GM23338 (cell line): Measurements from ENCODE around the gene MCAT.

Experiments used
- CREB1 ChIP-seq: fragments of 250-450 bp; sonication (Bioruptor Pico); IDR thresholded peaks from 2 replicates; pipeline ENCODE4 v1.5.0; 2020; ENCODE audit warnings: low read depth, mild to moderate bottlenecking, moderate library complexity
- CTCF ChIP-seq, 2 experiments: fragments of 200-600 bp in 1 of 2; sonication (generic) in 1 of 2; conservative IDR thresholded peaks; 2 replicates each; pipeline versions ENCODE4 v1.5.1 to v1.6.1; 2016 to 2017; ENCODE audit warnings: antibody characterized with exemption in 2 of 2, low read depth in 2 of 2, mild to moderate bottlenecking in 2 of 2, moderate library complexity in 1 of 2
- ETS1 ChIP-seq: IDR thresholded peaks from 2 replicates; pipeline ENCODE4 v1.6.1; 2016; ENCODE audit warnings: antibody characterized with exemption
- EZH2 ChIP-seq: fragments of 200-600 bp; sonication (generic); IDR thresholded peaks from one replicate; pipeline ENCODE4 v1.8.0; 2017; ENCODE audit warnings: antibody characterized with exemption, mild to moderate bottlenecking, low read depth; ENCODE audit not compliant: unreplicated experiment
- EZH2phosphoT487 ChIP-seq: fragments of 200-600 bp; sonication (generic); IDR thresholded peaks from one replicate; pipeline ENCODE4 v1.8.1; 2018; ENCODE audit warnings: antibody characterized with exemption; ENCODE audit not compliant: unreplicated experiment
- JUNB ChIP-seq: IDR thresholded peaks from one replicate; pipeline ENCODE4 v1.6.1; 2016; ENCODE audit warnings: antibody characterized with exemption; ENCODE audit not compliant: unreplicated experiment
- NANOG ChIP-seq: IDR thresholded peaks from 2 replicates; pipeline ENCODE4 v1.6.1; 2016; ENCODE audit warnings: antibody characterized with exemption, borderline replicate concordance
- POLR2AphosphoS5 ChIP-seq: IDR thresholded peaks from 2 replicates; pipeline ENCODE4 v1.6.1; 2016; ENCODE audit warnings: antibody characterized with exemption, low read depth
- STAT1 ChIP-seq: IDR thresholded peaks from one replicate; pipeline ENCODE4 v1.6.1; 2016; ENCODE audit warnings: antibody characterized with exemption; ENCODE audit not compliant: unreplicated experiment
- ZNF114 ChIP-seq: fragments of 250-450 bp; sonication (Bioruptor Pico); IDR thresholded peaks from 2 replicates; pipeline ENCODE4 v1.5.0; 2020; ENCODE audit warnings: mild to moderate bottlenecking, moderate library complexity
- ZNF331 ChIP-seq: fragments of 250-450 bp; sonication (Bioruptor Pico); IDR thresholded peaks from 2 replicates; pipeline ENCODE4 v1.5.0; 2020; ENCODE audit warnings: low read depth, mild to moderate bottlenecking, moderate library complexity
- TF ChIP-seq, protein P1 (sequence below): IDR thresholded peaks from one replicate; pipeline ENCODE4 v1.6.1; 2018; ENCODE audit warnings: antibody characterized with exemption; ENCODE audit not compliant: unreplicated experiment
- TF ChIP-seq, protein P2 (sequence below): fragments of 250-450 bp; sonication (Bioruptor Pico); IDR thresholded peaks from 2 replicates; pipeline ENCODE4 v1.5.0; 2020; ENCODE audit warnings: mild to moderate bottlenecking, moderate library complexity

DNA sequence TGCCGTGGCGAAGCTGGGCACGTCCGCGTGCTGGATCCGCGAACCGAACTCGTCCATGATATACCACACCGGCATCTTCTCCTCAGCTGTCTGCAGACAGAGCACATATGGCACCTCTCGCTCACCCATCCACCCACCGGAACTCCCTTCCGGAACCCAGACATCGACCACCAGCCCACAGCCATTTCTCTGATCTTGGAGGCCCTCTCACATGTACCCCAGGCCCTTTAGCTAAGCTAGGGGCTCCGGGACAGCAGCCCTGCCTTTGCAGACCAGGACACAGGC, 36.7 kb upstream of the MCAT start:
- TF ChIP-seq CTCF (conservative IDR thresholded peaks at IDR 0.05; ENCODE audit: low read depth in 2 of 2) (no peak), EZH2phosphoT487 (no peak), CREB1 (CRISPR knock-in tag) (no peak), POLR2AphosphoS5 (no peak), EZH2 (no peak), NANOG (no peak), JUNB (no peak), ETS1 (no peak), ZNF114 (no peak), ZNF331 (CRISPR knock-in tag) (no peak), STAT1 (no peak)
- TF ChIP-seq, protein P1, sequence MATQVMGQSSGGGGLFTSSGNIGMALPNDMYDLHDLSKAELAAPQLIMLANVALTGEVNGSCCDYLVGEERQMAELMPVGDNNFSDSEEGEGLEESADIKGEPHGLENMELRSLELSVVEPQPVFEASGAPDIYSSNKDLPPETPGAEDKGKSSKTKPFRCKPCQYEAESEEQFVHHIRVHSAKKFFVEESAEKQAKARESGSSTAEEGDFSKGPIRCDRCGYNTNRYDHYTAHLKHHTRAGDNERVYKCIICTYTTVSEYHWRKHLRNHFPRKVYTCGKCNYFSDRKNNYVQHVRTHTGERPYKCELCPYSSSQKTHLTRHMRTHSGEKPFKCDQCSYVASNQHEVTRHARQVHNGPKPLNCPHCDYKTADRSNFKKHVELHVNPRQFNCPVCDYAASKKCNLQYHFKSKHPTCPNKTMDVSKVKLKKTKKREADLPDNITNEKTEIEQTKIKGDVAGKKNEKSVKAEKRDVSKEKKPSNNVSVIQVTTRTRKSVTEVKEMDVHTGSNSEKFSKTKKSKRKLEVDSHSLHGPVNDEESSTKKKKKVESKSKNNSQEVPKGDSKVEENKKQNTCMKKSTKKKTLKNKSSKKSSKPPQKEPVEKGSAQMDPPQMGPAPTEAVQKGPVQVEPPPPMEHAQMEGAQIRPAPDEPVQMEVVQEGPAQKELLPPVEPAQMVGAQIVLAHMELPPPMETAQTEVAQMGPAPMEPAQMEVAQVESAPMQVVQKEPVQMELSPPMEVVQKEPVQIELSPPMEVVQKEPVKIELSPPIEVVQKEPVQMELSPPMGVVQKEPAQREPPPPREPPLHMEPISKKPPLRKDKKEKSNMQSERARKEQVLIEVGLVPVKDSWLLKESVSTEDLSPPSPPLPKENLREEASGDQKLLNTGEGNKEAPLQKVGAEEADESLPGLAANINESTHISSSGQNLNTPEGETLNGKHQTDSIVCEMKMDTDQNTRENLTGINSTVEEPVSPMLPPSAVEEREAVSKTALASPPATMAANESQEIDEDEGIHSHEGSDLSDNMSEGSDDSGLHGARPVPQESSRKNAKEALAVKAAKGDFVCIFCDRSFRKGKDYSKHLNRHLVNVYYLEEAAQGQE: no peak
- TF ChIP-seq, protein P2, sequence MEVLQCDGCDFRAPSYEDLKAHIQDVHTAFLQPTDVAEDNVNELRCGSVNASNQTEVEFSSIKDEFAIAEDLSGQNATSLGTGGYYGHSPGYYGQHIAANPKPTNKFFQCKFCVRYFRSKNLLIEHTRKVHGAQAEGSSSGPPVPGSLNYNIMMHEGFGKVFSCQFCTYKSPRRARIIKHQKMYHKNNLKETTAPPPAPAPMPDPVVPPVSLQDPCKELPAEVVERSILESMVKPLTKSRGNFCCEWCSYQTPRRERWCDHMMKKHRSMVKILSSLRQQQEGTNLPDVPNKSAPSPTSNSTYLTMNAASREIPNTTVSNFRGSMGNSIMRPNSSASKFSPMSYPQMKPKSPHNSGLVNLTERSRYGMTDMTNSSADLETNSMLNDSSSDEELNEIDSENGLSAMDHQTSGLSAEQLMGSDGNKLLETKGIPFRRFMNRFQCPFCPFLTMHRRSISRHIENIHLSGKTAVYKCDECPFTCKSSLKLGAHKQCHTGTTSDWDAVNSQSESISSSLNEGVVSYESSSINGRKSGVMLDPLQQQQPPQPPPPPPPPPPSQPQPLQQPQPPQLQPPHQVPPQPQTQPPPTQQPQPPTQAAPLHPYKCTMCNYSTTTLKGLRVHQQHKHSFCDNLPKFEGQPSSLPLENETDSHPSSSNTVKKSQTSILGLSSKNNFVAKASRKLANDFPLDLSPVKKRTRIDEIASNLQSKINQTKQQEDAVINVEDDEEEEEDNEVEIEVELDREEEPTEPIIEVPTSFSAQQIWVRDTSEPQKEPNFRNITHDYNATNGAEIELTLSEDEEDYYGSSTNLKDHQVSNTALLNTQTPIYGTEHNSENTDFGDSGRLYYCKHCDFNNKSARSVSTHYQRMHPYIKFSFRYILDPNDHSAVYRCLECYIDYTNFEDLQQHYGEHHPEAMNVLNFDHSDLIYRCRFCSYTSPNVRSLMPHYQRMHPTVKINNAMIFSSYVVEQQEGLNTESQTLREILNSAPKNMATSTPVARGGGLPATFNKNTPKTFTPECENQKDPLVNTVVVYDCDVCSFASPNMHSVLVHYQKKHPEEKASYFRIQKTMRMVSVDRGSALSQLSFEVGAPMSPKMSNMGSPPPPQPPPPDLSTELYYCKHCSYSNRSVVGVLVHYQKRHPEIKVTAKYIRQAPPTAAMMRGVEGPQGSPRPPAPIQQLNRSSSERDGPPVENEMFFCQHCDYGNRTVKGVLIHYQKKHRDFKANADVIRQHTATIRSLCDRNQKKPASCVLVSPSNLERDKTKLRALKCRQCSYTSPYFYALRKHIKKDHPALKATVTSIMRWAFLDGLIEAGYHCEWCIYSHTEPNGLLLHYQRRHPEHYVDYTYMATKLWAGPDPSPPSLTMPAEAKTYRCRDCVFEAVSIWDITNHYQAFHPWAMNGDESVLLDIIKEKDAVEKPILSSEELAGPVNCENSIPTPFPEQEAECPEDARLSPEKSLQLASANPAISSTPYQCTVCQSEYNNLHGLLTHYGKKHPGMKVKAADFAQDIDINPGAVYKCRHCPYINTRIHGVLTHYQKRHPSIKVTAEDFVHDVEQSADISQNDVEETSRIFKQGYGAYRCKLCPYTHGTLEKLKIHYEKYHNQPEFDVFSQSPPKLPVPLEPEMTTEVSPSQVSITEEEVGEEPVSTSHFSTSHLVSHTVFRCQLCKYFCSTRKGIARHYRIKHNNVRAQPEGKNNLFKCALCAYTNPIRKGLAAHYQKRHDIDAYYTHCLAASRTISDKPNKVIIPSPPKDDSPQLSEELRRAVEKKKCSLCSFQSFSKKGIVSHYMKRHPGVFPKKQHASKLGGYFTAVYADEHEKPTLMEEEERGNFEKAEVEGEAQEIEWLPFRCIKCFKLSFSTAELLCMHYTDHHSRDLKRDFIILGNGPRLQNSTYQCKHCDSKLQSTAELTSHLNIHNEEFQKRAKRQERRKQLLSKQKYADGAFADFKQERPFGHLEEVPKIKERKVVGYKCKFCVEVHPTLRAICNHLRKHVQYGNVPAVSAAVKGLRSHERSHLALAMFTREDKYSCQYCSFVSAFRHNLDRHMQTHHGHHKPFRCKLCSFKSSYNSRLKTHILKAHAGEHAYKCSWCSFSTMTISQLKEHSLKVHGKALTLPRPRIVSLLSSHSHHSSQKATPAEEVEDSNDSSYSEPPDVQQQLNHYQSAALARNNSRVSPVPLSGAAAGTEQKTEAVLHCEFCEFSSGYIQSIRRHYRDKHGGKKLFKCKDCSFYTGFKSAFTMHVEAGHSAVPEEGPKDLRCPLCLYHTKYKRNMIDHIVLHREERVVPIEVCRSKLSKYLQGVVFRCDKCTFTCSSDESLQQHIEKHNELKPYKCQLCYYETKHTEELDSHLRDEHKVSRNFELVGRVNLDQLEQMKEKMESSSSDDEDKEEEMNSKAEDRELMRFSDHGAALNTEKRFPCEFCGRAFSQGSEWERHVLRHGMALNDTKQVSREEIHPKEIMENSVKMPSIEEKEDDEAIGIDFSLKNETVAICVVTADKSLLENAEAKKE (CRISPR knock-in tag): no peak
